OCI-LY7 (cell line): ENCODE data around the gene ICE2. TPM values are rescaled to one million over a fixed set of nuclear protein-coding genes. Genes with fewer than 3 reads are reported as not detected.

Experiments
- BruUV-seq: library from RNA; stranded (reverse); fragments of 400-500 nt; replicated peaks from 2 replicates; lab custom pipeline; 2021; lab: Mats Ljungman, UMichigan
- CTCF ChIA-PET: fragments of 300-600 bp; sonication (Branson Sonifier 250); formaldehyde crosslinking; loops from one replicate; lab custom pipeline; 2022; ENCODE audit warnings: antibody characterized with exemption; ENCODE audit not compliant: unreplicated experiment; lab: Charles Lee
- POLR2A ChIA-PET: fragments of 300-600 bp; sonication (Branson Sonifier 250); formaldehyde crosslinking; loops from one replicate; lab custom pipeline; 2022; ENCODE audit warnings: antibody characterized with exemption; lab: Charles Lee
- DNase-seq: peaks from one replicate; pipeline ENCODE4 v3.0.0-alpha.2; 2015; ENCODE audit warnings: low spot score
- H2AFZ ChIP-seq: fragments of 200-600 bp; sonication (generic), shearing (Covaris generic); 2 replicates; pipeline ENCODE4 v1.6.1; 2014; ENCODE audit warnings: mild to moderate bottlenecking, antibody characterized with exemption, low read length, moderate library complexity
- H3K27ac ChIP-seq: fragments of 200-600 bp; sonication (generic); 2 replicates; pipeline ENCODE4 v1.5.1; 2014; ENCODE audit warnings: mixed run types, low read depth, mild to moderate bottlenecking, moderate library complexity, low read length, inconsistent platforms; ENCODE audit not compliant: poor library complexity, severe bottlenecking
- H3K36me3 ChIP-seq: fragments of 200-600 bp; sonication (generic); 2 replicates; pipeline ENCODE4 v1.6.1; 2014; ENCODE audit warnings: mild to moderate bottlenecking, antibody characterized with exemption, low read length, moderate library complexity, mixed read lengths; ENCODE audit not compliant: insufficient read depth
- H3K4me1 ChIP-seq: fragments of 200-600 bp; sonication (generic); 2 replicates; pipeline ENCODE4 v1.5.1; 2014; ENCODE audit warnings: mild to moderate bottlenecking, low read length; ENCODE audit not compliant: insufficient read depth, poor library complexity, severe bottlenecking
- H3K4me2 ChIP-seq: fragments of 200-600 bp; sonication (generic); 2 replicates; pipeline ENCODE4 v1.6.1; 2014; ENCODE audit warnings: mild to moderate bottlenecking, low read length
- H3K4me3 ChIP-seq: fragments of 200-600 bp; sonication (generic); 2 replicates; pipeline ENCODE4 v1.5.1; 2014; ENCODE audit warnings: mild to moderate bottlenecking, low read depth, low read length; ENCODE audit not compliant: poor library complexity, severe bottlenecking
- H3K79me2 ChIP-seq: fragments of 200-600 bp; sonication (generic); 2 replicates; pipeline ENCODE4 v1.6.1; 2016; ENCODE audit warnings: low read depth, mild to moderate bottlenecking, low read length, moderate library complexity, mixed read lengths; ENCODE audit not compliant: insufficient read depth
- H3K9me2 ChIP-seq: fragments of 200-600 bp; sonication (generic); 2 replicates; pipeline ENCODE4 v1.6.1; 2016; ENCODE audit warnings: mild to moderate bottlenecking, low read length, mixed read lengths; ENCODE audit not compliant: insufficient read depth
- H3K9me3 ChIP-seq: fragments of 200-600 bp; sonication (generic); 2 replicates; pipeline ENCODE4 v1.6.1; 2014; ENCODE audit warnings: mild to moderate bottlenecking, mixed run types, low read length, mixed read lengths
- H4K20me1 ChIP-seq: fragments of 200-600 bp; sonication (generic); 2 replicates; pipeline ENCODE4 v1.6.1; 2014; ENCODE audit warnings: mild to moderate bottlenecking, antibody characterized with exemption, low read length, moderate library complexity, mixed read lengths; ENCODE audit not compliant: insufficient read depth
- EZH2phosphoT487 ChIP-seq: fragments of 200-600 bp; sonication (generic); IDR thresholded peaks from 2 replicates; pipeline ENCODE4 v1.6.1; 2018; ENCODE audit warnings: low read depth, borderline replicate concordance, mild to moderate bottlenecking, mixed run types, antibody characterized with exemption, low read length, moderate library complexity, mixed read lengths
- intact Hi-C: fragments of 100-400 bp; cut with micrococcal nuclease; formaldehyde crosslinking; loops from one replicate; pipeline ENCODE4 v1.10.0; 2022; ENCODE audit not compliant: unreplicated experiment
- total RNA-seq, 2 experiments: library from RNA; depleted of rRNA in 1 of 2; stranded (reverse); fragments of >200 nt in 1 of 2; shearing (Covaris generic) in 1 of 2; gene quantifications; 2 replicates each; pipeline ENCODE4 v1.2.3, GENCODE V29; 2014 to 2022
- TF ChIP-seq, protein P1 (sequence below): fragments of 200-600 bp; sonication (generic); conservative IDR thresholded peaks from 2 replicates; pipeline ENCODE4 v1.5.1; 2014; ENCODE audit warnings: mild to moderate bottlenecking, antibody characterized with exemption, low read length, moderate library complexity, mixed read lengths

ICE2 gene
- total RNA-seq, 2 experiments from 2014 or later: 37.1 to 78.1 TPM

DNA sequence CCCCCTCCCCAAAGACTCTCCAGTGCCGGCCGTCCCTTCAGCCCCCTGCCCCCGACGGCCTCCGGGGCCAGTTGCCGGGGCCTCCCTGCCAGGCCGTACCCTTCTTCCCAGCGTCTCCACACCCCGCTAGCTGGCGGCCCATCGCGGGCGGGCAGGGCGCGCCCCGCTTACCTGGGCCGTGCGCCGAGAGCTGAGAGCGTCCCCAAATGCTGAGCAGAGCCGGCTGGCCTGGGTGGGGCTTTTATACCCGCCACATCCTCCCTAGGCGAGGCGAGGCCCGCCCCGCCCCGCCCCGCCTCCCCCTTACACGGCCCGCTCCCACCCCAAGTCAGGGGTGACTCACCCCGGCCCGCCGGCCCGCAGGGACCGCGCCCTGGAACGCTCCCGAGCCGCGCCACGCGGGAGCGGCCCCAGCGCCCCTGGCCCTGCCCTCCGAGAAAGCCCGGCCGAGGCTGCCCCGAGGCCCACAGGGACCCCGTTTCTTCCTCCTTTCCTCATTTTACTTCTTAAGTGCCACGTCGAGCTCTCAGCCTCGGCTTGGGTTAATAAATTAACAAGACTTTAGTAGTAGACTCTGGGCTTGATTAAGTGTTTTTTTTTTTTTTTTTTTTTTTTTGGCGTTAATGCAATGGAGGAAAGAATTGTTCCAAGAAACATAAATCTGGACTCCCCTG is 81.0 kb downstream of the ICE2 start, which contains the start of gene ANXA2:
TSS of gene ANXA2 (minus strand) at position 215 of the 674 bp plus-strand sequence. CDS start 11,911 bp downstream, outside the sequence.
- H3K36me3 ChIP-seq: no peaks in the 10 kb centered on the region
- H3K27ac ChIP-seq: no peak within 1 kb of the TSS
- peak within 1 kb of the TSS; percentile 46 for H3K4me2 ChIP-seq
- H3K9me3 ChIP-seq: no peaks in the 10 kb centered on the region
- no peaks in the 10 kb centered on the region for H3K79me2 ChIP-seq
- peak within 1 kb of the TSS; percentile 65 for H3K4me3 ChIP-seq
- BruUV-seq: no TSS peak
- ChIA-PET CTCF (no interaction called here), POLR2A (interaction anchor here (0.6 to 0.7 kb wide), 2 partner anchors 254 to 1627 kb away, joined by 3 to 8 read pairs; partner anchors contain the start of gene MINDY2)
- H3K4me1 ChIP-seq: no peaks in the 10 kb centered on the region
- no peaks in the 10 kb centered on the region for H4K20me1 ChIP-seq
- intact Hi-C loops: no loop called here
- H3K9me2 ChIP-seq: no peaks in the 10 kb centered on the region
- DNase-seq: peak; percentile 57
- peak within 1 kb of the TSS; percentile 57; the same call in 1 of the 2 replicates for H2AFZ ChIP-seq
- TF ChIP-seq, protein P1, sequence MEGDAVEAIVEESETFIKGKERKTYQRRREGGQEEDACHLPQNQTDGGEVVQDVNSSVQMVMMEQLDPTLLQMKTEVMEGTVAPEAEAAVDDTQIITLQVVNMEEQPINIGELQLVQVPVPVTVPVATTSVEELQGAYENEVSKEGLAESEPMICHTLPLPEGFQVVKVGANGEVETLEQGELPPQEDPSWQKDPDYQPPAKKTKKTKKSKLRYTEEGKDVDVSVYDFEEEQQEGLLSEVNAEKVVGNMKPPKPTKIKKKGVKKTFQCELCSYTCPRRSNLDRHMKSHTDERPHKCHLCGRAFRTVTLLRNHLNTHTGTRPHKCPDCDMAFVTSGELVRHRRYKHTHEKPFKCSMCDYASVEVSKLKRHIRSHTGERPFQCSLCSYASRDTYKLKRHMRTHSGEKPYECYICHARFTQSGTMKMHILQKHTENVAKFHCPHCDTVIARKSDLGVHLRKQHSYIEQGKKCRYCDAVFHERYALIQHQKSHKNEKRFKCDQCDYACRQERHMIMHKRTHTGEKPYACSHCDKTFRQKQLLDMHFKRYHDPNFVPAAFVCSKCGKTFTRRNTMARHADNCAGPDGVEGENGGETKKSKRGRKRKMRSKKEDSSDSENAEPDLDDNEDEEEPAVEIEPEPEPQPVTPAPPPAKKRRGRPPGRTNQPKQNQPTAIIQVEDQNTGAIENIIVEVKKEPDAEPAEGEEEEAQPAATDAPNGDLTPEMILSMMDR: no peak
- no peak for TF ChIP-seq EZH2phosphoT487

- Histone ChIP-seq H3K4me2 (peak overlapping the region; percentile 46), H3K4me1 (no peaks in the 10 kb centered on the region), H4K20me1 (no peaks in the 10 kb centered on the region), H3K36me3 (no peaks in the 10 kb centered on the region), H3K9me2 (no peaks in the 10 kb centered on the region), H3K9me3 (no peaks in the 10 kb centered on the region), H3K27ac (no peak overlapping the region), H3K4me3 (peak overlapping the region; percentile 65), H3K79me2 (no peaks in the 10 kb centered on the region), H2AFZ (peak overlapping the region; percentile 24; the same call in 1 of the 2 replicates)
- ChIA-PET CTCF (no interaction called here), POLR2A (no interaction called here)
- DNase-seq: peak; percentile 48
- intact Hi-C loops: no loop called here
- BruUV-seq: no TSS peak
- TF ChIP-seq, protein P1: no peak
- TF ChIP-seq EZH2phosphoT487: no peak
These were observed 81.8 kb downstream of the ICE2 start for GRCh38 chr15:60396958-60397771.
